HG03457 (cell line): ENCODE results near the gene SLC29A2.

ENCODE experiments used
- ATAC-seq: cut with Tn5 transposase; IDR thresholded peaks from one replicate; pipeline ENCODE4 v1.9.1; 2021; ENCODE audit warnings: moderate number of reproducible peaks; ENCODE audit not compliant: unreplicated experiment

SLC29A2 gene, protein sequence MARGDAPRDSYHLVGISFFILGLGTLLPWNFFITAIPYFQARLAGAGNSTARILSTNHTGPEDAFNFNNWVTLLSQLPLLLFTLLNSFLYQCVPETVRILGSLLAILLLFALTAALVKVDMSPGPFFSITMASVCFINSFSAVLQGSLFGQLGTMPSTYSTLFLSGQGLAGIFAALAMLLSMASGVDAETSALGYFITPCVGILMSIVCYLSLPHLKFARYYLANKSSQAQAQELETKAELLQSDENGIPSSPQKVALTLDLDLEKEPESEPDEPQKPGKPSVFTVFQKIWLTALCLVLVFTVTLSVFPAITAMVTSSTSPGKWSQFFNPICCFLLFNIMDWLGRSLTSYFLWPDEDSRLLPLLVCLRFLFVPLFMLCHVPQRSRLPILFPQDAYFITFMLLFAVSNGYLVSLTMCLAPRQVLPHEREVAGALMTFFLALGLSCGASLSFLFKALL

DNA sequence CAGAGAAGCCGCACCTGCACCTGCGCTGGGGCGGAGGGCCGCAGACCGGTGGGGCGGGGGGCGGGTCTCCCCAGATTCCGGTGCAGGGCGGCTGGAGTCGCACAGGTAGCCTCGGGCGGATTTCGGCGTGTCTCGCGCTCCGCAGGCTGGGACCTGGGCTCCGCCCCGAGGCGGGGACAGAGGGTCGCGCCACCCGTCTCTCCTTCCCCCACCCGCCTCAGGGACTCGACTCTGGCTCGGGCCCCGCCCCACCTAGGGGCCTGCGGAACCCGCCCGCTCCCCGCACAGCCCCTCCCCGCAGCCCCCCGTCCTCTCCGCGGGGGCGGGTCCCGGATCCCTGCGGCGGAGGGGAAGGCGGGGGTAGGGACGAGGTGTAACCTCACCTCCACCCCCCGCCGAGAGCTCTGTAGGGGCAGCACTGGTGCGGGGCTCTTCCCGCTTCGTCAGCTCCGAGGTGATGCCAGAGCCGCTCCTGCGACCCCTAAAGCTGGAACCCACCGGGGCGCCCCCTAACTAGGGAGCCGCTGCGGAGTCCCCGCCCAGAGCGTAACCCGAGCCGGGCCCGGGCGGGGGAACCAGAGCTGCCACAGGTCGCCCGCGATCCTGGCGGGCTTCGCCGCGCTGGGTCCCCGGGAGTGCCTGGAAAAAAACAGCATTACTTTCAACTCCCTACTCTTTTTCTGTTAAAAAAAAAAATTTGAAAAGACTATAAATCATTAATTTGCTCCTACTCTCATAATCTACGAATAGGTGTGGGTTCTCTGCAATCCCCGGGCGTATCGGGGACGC, at the start of gene SLC29A2:
Gene SLC29A2, minus strand, starts transcription at position 134 of the 789 bp plus-strand sequence. CDS start 169 bp downstream, outside the sequence.
- ATAC-seq = no peak

DNA sequence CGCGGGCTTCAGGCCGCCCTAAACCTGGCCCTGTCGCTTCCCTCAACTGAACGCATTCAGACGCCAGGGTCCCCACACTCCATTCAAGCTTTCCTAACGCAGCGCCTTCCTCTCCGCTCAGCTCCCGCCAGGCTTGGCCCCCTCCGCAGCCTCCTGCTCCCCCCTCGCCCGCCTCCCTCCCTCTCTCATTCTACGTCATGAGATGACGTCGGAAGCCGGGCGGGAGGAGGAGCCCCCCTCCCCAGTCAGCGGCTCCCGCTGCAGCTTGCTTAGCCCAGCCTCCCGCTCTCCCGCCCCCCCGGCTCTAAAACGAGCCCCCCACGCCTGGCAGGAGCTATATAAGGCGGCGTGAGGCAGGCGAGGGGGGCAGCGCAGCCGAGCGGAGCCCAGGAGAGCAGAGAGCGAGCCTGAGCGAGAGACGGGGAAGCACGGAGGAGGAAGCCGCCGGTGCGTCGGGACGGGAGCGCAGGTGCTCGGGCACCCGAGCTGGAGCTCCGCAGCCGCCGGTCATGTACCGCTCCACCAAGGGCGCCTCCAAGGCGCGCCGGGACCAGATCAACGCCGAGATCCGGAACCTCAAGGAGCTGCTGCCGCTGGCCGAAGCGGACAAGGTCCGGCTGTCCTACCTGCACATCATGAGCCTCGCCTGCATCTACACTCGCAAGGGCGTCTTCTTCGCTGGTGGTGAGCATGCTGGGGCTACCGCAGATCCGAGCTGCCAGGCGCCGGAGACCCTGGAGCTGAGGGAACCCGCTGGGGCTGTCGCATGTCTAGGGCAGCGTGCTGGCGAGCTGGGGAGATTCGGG, 49.3 kb upstream of the SLC29A2 start, which contains the start of gene NPAS4:
Gene NPAS4, plus strand, starts transcription at position 365 of the 806 bp plus-strand sequence. Its CDS starts 145 bp downstream, at position 510.
- ATAC-seq = no peak

DNA sequence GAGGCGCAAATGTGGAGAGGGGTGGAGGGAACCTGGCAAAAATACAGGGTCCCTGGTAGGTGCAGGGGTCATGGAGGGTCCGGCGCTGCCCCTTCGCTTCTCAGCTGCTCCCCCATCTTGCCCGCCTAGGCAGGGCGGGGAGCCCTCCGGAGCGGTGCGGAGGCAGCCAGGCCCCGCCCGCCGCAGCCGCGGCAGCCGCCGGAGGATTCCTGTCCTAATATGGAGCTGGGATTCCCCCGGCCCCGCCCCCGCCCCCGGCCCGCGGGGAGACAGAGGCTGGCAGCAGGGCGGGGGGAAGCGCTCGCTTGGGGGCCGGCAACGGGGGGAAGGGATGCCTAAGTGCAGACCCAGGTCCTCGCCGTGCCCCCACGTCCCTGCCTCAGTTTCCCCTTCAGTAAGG, 48.3 kb upstream of the SLC29A2 start:
- ATAC-seq = no peak

DNA sequence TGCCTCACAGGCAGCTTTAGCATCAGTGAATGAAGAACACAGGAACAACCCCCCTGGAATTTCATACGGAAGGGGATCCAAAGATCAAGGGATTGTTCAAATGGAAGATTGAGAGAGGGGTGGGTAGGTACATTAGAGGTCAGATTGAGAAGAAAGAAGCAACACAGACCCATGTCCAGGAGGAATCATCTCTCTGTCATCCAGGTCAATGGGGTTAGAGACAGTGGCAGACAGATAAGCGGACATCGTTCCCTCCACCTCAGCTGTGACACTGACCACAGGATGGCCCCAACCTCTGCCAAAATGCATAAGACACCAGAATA, 47.4 kb upstream of the SLC29A2 start:
- ATAC-seq = no peak

DNA sequence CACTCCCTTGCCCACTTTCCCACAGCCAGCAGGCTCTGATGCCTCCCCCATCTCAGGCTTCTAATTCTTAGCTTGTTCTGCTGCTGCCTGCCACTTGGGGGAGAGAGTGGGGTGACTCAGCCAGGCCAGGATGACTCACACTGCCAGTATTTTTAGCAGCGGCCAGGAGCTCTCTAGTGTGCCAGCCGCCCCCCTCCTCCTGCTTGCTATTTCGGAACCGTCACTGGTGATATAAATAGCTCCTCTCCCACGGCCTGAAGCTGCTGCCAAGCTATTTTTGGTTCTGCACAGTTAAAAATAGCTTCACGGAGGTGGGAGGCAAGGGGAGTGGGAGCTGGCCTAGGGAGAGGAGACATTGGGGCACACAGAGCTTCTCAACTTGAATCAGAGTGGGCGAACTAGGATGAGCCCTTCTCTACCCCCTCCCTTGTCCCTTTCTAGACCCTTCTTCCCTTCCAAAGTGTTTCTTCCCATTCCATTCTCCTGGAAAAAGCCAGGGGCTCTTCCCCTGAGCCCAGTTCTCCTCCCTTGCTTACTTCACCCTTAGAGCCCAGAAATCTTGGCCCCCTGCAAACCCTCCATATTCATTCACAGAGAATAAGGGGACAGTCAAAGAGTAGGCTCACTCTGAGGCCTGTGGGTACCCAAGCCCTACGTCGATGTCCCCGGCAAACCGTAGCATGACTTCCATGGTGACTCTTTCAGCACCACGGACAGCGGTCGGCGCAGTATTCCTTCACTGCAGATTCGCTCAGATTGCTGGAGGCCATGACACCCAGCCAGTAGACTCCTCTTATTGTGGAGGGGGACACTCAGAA, 46.8 kb upstream of the SLC29A2 start:
- ATAC-seq = no peak

DNA sequence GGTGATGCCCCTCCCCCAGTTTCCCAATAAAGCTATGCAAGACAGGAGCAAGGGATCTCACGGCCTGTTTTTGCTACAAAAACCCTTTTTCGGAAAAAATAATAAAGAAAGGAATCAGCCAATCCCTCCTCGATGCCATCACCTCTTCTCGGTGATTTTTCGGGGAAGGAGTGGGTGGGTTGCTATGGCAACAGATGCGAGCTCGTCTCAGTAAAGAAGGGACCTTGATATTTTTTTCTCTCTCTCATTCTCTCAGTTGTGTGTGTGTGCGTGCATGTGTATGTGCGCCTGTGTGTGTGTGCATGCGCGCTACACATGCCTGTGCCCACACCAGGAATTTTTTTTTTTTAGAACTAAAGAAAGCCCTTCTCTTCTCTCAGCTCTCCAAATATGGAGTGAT, 45.4 kb upstream of the SLC29A2 start:
- ATAC-seq = no peak

DNA sequence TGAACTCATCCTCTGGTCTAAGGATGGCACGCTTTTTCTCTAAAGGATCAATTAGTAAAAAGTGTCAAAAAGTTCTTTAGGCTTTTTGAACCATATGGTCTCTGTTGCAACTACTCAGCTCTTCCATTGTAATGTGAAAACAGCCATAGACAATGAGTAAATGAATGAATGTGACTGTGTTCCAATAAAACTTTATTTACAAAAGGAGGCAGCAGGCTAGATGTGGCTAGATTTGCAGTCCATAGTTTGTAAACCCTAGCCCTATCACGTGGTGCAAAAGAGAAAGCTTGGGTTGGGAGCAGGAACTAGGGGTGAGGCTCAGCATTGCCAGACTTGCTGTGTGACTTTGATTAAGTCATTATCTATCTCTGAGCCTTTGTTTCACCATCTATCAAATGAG, 43.9 kb upstream of the SLC29A2 start:
- no peak for ATAC-seq

DNA sequence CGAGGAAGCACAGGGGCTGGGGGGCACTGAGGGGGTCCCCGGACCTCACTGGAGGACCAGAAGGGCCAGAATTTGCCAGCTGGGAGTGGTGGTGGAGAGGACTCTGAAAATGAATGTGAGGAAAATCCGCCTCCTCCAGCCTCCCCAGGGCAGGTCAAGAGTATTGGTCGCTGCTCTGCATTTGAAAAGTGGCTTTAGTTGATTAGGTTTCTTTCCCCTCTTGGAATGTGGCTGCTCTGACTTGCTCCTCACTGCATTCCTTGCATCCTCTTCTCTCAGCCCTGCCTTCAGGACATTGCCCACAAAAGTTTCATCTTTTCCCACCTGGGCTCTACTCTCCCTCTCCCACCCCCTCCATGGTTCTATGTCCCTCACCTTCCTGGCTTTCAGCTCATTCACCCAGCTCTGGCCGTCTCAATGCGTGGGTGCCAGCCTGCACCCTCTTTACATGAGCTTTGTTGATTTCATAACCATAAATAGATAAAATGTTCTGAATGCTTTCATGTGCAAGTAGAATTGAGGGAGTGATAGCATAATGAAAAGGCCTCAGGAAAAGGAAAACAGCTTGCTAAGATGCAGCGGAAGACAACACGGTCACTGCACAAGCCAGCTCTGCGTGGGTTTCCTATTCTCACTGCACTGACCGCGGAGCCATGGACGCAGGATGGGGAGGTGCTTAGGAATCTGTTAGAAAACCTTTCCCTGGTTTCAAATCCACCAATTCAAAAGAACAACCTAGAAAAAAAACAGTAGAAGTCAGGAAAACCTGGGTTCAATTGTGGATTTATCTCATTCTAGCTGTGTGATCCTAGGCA, 42.8 kb upstream of the SLC29A2 start:
- ATAC-seq = no peak

DNA sequence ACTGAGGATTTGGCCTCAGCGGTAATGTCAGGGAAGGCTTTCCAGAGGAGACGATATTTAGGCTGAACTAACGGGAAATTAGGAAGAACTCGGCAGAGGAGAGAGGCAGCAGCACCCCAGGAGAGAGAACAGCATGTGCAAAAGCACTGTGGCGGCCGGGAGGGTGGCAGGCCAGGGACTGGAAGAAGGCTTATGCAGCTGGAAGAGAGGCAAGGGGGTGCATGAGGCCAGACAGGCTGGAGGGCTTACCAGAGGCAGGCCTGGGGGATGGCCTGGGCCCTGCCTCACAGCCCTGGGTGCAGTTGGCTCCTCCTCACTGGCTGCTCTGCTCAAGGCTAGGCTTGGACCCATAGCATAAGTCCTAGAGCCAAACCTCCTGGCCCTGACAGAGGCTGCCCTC, 41.6 kb upstream of the SLC29A2 start:
- ATAC-seq = no peak

DNA sequence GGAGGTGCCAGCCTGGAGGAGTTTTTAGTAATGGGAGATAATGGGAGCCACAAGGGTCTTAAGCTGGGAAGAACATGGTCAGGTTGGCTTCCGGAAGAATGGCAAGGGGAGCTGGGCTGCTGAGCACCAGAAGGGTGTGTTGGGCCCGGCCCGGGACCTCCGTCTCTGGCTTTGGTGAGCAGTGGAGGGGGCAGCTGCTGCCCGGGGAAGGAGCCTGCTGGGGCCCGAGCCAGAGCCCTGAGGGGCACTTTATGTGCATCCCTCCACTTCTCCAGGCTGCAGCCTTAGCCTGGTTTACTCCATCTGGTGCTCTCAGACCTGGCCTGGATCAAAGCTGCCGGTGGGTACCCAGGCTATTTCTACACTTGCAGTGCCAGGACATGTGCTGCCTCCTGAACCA, 40.5 kb upstream of the SLC29A2 start:
- ATAC-seq = no peak

DNA sequence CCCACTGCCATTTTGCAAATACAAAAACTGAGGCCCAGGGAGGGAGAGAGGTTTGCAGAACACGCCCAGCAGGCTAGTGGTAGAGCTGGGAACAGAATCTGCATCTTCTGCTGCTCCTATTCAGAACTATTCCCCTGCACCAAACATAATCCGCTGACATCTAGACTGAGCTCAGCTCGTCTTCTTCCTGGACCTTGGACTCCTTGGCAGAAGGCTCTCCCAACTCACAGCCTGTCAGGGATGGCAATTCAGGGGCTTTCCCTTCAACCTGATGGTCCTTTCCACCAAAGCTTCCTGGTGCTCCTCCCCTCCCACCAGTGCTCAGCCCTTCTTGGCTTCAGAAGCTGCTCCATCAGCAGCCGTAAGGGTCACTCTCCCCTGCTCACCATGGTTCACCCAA, 39.8 kb upstream of the SLC29A2 start:
- ATAC-seq = no peak

DNA sequence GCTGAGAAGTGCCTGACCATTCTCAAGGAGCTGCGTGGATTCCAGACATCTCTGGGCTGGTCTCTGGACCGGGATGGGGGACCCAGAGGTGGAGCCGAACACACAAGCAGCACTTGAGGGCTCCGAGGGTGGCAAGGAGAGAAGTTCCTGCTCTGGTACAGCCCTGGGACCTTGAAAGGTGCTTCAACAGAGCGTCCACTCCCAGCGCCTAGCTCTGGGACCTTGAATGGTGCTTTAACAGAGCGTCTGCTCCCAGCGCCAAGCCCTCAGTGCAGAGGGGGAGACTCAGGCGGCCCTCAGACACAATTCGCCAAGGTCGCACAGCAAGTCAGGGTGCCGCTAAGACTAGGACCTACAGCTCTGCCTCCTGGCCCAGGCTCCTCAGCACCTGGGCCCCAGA, 38.6 kb upstream of the SLC29A2 start:
- ATAC-seq = no peak

DNA sequence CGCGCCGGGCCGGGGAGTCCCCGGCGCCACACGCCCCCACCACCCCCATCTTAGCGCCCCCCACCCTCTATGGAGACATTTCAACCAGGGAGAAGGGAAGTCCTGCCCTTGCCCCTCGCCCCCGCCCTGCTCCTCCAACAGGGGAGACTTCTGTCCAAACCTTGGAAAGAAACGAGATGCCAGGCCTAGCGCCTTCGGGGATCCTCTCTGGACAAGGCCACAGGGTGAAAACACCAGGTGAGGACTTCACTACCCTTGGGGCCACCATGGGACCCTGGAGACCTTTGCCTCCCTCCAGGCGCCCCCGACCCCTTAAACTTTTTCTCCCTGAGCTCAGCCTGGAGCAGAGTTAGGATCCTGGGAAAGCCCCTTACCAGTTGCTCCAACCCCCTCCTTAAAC, 37.7 kb upstream of the SLC29A2 start:
- ATAC-seq = no peak

DNA sequence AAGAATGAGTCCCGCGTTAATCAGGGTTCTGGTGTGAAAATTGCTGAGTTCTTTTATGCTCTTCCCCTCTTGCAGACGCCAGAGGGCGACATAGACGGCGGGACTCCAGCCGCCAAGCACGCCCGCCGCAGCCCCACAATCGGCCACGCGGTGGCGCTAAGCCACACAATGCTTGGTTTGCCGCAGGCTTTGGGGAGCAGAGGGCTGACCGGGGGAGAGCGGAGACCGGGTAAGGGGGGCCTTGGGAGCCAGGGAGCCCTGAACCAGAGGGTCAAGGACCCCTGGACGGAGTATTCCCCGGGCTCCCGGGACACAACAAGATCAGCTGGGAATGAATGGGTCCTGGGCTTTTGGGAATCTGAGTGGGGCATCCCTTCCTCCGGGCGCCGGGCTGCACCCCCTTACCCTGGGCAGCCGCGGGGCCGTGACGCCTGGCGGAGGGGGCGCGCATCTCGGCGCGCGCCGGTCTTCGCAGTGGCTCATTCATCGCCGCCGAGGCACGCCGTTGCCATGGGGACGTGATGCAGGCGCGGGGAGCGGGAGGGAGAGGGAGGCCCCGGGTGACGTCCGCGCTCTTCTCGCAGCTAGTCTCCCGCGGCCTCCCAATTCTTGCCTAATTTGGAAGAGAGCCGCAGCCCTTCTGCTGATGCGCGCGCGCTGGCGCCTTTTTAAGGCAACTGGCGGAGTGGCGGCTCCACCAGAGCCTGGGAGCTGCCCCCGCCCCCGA, 37.1 kb upstream of the SLC29A2 start:
- ATAC-seq = no peak

DNA sequence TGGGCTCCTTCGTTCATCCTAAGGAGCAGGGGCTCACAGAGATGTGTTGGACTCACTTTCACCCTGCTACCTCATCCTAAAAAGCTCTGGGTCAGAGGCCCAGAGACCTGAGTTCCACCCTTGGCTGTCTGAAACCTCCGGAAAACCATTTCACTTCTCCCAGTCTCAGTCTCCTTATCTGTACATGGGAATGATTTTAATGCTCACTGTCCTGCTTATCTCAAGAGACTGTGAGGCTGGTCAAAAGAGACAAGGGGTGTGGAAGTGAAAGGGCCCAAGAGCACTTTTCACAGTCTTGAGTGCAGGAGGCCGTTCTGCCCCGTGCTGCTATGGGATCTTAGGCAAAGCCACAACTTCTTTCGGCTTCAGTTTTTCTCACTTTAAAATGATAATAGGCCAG, 36.1 kb upstream of the SLC29A2 start:
- ATAC-seq = no peak

DNA sequence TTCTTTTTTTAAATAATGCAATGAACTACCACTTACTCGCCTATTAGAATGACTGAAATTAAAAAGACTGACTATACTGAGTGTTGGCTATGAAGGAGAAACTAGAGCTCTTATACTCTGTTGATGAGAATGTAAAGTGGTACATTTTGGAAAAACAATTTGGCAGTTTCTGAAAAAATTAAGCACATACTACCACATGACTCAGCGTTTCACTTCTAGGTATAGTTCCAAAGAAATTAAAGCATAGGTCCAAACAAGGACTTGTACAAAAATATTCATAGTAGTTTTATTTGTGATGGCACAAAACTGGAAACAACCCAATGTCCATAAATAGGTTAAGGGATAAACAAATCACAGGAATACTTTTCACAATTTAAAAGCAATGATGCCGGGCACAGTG, 22.4 kb upstream of the SLC29A2 start:
- no peak for ATAC-seq

DNA sequence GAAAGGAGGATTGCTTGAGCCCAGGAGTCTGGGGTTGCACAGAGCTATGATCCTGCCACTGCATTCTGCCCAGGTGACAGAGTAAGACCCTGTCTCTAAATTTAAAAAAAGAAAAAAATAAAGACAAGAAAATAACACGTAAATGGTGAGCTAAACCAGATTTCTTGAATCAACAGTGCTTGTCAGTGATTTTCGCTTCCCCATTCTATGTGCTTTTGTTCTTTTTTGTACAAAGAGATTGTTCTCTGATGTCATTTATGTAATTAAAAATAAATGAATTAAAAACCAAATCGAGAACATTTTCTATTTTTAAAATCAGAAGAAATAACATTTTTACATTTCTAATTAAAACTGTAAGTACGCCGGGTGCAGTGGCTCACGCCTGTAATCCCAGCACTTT, 19.8 kb upstream of the SLC29A2 start:
- ATAC-seq = no peak

DNA sequence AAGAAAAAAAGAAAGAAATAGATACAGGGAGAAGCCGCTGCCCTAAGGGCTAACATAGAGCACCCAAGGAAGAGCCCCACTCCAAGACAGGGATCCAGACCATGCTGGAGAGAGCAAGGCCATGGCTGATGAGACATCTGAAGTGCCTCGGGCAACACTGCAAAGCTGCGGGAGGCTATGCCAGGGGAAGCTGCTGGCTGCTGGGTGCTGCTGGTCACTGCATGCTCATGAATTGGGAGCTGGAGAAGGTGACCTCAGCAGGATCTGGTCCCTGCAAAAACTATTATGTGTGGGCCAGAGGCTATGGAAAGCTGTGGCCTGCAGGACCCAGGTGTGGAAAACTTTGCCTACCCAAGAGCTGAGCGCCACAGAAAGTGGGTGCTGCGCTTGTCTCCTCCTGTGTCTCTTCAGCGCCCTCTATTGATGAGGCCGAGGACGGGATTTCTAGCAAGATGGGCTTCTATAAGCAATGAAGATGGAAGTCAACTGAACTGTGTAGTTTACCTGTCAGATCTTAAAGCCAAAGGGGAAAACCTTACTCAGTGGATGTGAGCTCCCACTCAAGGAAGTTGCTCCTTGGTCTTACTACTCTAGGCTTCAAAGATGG, 17.3 kb upstream of the SLC29A2 start:
- ATAC-seq = no peak
